SK-N-MC (cell line): Measurements from ENCODE around the gene TNNC2.

Experiments used
- EZH2 ChIP-seq: fragments of 200-600 bp; sonication (generic); IDR thresholded peaks from one replicate; pipeline ENCODE4 v1.6.1; 2017; ENCODE audit warnings: antibody characterized with exemption
- FOXP2 ChIP-seq: optimal IDR thresholded peaks from 2 replicates; pipeline ENCODE3; 2011; ENCODE audit warnings: mild to moderate bottlenecking, moderate library complexity; ENCODE audit not compliant: insufficient read depth; ENCODE audit errors: extremely low read length, control extremely low read depth

DNA sequence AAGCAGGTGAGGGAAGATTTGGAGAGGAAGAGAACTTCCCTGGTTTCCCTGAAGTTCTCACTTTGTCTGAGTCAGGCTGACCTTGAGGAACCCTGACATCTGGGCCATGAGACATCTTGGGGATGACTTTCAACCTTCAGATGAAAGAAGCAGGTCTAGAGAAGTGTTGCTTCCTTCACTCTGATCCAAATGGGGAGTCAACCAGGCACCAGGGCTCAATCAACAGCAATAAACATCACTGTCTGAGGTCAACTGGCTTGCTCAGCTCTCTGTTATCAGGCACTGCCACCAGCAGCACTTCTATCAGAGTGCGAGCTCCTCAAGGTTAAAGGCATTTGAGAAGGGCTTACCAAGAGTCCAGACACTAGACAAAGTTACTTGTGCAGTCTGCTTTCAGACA lies 23.8 kb upstream of the TNNC2 start:
- no peak for TF ChIP-seq EZH2
- TF ChIP-seq FOXP2, result no peak
